ENCODE results near the gene MPP1.

- no peak for TF ChIP-seq CTCF (IDR thresholded peaks at IDR 0.05; ENCODE audit: insufficient read depth, low read length)
- no peak for TF ChIP-seq SPI1 (IDR thresholded peaks at IDR 0.05; ENCODE audit: borderline replicate concordance, low read depth)
Observed at GRCh38 chrX:154822029-154822428, 16.7 kb upstream of the MPP1 start.

Measured in HL-60 (cell line).